Testis (tissue), 2 donors: ENCODE data around the gene CALM3.

Experiments used
- CTCF ChIP-seq, 3 experiments: fragments of 450-650 bp in 2 of 3; fragments of 200-600 bp in 1 of 3; sonication (generic) in 1 of 3; IDR thresholded peaks; one replicate each; pipeline ENCODE4 v1.5.1; 2016 to 2019; ENCODE audit warnings: antibody characterized with exemption in 3 of 3, mild to moderate bottlenecking in 2 of 3, moderate library complexity in 1 of 3
- POLR2A ChIP-seq: fragments of 450-650 bp; IDR thresholded peaks from one replicate; pipeline ENCODE4 v1.6.1; 2017; ENCODE audit warnings: antibody characterized with exemption, mild to moderate bottlenecking, moderate library complexity

GRCh38 chr19:46633130-46633529 lies 32.0 kb downstream of the CALM3 start:
- TF ChIP-seq CTCF (IDR thresholded peaks at IDR 0.05) (no peak), POLR2A (no peak)
